ENCODE data around the gene SLC2A9.
"Not testable (repeated sequence)": the region's sequence is repeated elsewhere in the genome, so short reads cannot be mapped to it uniquely, and the experiment has no call there.

The SLC2A9 gene

DNA sequence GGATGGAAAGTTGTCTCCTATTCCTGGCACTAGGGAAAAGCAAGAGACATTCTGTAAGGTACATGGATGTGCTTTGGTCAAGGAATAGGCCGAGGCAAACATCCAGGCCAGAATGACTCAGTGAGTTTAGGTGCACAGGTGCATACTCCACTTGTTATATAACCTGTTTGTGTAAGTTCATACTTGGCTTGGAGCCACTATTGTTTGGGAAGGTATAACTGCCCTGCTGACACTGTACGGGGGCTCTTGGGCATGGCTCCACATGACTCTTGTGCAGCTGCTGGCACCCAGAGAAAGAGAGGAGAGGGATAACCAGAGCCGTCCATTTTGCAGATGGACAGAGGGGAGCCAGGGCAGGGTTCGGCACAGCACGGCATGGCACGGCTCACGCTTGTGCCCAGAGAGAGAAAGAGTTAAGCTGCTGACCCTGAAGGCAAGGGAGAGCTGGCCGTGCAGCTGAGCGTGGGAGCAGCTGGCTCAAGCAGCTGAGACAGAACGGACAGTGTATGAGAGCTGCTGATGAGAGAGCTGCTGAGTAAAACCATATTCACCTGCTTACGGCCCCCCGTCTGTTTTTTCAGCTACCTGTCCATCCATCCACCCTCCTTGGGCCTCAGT, 98.0 kb downstream of the SLC2A9 start:
- DNase-seq: peak; percentile 67

GRCh38 chr4:9921326-9921725, 100.0 kb downstream of the SLC2A9 start:
- no peak for DNase-seq

DNA sequence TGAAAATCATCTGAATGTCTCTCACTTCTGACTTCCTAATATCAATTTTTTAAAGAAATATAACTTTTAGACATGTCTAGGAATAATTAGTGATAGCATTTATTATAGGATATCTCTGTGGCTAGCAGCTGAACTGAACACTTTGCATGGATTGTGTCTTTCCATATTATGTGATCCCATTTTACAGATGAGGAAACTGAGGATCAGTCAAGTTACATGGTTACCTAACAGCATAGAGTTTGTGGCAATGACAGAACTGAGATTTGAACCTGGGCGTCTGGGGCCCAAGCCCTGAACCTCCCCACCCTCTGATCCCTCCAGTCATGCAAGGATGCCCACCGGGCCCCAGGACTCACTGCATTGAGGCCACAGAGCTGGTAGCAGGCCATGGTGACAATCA, 101.3 kb downstream of the SLC2A9 start:
- DNase-seq: no peak

- DNase-seq: no peak
Observed at GRCh38 chr4:9919047-9919446, 102.2 kb downstream of the SLC2A9 start.

DNA sequence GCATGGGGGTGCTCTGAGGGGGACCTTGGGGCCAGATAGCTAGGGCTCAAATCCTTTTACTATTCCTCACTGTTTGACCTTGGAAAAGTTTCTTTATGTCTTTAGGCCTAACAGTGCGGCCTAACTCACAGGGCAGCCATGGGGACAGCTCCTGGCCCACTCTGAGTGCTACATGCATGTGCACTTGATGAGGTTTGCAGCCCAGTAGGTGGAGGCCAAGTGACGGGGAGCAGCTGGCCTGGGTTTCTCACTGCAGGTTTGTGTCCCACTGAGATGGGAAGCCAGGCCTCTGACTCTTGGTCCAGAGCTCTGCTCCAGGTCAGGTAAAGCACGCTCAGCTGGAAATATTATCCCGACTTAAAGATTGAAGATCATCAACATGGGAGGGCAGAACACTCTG, 102.8 kb downstream of the SLC2A9 start:
- no peak for DNase-seq

- no peak for DNase-seq
Observed at GRCh38 chr4:9916937-9917336, 104.4 kb downstream of the SLC2A9 start.

GRCh38 chr4:9916346-9916745, 105.0 kb downstream of the SLC2A9 start:
- DNase-seq: no peak

DNA sequence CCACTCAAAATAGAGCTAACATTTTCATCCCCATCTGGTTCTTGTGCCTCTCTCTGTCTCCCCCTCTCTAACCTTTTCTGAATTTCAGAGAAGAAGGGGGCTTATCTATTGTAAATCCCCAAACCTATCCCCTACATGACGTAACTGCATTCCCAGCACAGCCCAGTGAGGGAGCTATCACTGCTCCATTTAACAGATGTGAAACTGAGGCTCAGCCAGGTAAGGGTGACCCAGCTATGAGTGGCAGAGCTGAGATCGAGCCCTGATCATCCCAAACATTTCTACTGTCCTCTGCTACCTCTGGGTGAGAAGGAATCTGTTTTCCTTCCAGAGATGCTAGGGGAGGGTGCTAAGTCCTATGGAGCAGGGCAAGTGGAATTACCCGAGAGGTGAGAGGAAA, 107.5 kb downstream of the SLC2A9 start:
- no peak for DNase-seq

DNA sequence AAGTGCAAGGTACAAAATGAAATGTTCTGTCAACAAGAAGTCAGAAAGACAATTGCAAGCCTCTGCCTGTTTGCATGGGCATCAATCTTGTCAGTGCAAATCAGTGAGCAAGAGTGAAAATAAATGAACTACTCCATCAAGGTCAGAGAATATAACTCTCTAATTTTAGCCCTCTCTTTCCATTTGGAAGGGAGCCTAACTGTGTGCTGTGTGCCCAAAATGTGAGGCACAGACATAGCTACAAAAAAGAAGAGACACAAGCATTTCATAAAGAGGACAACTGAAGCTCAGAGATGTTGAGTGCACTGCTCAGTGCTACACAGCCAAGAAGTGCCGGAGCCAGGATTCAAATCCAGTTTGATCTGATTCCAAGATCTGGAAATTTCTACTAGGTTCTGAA, 114.3 kb downstream of the SLC2A9 start:
- no peak for DNase-seq

DNA sequence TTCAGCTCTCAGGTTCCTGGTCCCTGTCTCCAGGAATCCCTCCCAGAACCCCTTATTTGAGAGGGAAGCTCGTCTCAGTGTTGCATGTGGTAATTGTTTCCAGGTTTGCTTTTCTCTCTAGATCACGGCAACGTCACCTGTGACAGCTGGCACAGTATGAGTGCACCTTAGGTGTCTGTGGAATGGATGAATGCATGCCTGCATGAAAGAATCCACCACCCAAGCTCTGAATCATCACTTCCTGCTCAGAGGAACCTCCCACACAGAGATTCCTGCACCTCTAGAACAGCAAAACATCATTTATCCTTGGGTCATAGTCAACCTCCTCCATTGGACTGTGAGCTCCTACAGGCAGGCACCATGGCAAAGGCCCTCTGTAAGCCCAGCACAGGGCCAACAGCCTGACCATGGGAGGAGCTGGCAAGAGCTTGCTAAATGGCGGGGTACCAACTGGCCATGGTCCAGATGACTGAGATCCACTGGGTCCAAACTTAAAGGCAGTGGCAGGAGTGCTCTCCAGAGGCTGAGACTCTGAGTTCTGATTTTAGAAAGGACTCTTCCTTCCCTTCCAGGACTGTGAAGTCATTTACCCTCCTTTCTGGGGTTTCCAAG, 116.2 kb downstream of the SLC2A9 start:
- no peak for DNase-seq

- DNase-seq: no peak
Observed at GRCh38 chr4:9903317-9903716, 118.0 kb downstream of the SLC2A9 start.

GRCh38 chr4:9901257-9901656, 120.0 kb downstream of the SLC2A9 start:
- DNase-seq: no peak

GRCh38 chr4:9900633-9901032, 120.7 kb downstream of the SLC2A9 start:
- DNase-seq: not testable (repeated sequence)

GRCh38 chr4:9899306-9900055, 121.8 kb downstream of the SLC2A9 start:
- DNase-seq: no peak

DNA sequence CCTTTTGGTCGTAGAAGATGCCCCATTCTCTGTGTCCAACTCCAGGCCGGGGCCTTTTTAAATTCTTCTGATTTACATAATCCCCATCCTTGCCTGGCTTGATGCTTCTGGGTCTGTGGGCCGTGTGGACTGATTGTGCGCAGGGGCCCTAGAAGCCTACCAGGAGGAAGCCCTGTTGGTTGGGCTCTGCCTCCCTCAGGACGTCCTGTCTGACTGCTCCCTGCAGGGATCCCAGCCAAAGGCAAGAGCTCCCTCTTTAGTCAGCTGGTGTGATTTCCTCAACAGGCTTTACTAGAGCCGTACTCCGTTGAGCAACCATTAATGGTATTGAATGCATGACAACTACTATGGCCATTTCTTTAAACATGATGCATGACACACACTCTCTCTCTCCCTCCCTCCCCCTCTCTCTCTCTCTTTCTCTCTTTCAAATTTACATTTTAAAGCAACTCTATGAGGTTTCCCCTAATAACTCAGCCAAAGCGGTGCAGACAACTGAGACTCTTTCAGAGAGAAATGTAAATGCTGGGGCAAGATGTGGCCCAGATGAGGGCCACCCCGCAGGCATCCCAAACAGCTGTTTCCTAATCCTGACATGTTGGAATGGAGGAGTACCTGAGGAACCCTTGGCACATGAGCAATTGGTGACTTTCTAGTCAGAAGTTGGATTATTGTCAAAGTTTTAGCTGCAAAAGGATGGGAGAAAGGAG, 122.5 kb downstream of the SLC2A9 start:
- DNase-seq: peak; percentile 21

DNA sequence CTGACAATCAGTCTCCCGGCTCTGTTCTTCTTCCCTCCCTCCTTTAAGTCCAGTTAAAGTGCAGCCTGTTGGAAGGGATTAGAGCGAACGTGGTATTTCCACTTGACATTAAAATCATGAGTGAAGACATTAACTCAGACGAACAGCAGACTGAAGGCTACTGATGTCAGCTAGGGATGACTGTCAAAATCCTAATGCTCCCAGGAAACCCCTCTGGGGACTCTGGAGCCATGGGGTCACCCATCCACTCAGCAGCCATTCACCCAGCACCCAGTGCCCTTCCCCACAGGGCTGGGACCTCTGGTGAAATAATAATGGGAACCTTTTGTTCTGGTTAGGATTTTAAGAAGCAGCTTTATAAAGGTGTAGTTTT, 126.0 kb downstream of the SLC2A9 start:
- no peak for DNase-seq

DNA sequence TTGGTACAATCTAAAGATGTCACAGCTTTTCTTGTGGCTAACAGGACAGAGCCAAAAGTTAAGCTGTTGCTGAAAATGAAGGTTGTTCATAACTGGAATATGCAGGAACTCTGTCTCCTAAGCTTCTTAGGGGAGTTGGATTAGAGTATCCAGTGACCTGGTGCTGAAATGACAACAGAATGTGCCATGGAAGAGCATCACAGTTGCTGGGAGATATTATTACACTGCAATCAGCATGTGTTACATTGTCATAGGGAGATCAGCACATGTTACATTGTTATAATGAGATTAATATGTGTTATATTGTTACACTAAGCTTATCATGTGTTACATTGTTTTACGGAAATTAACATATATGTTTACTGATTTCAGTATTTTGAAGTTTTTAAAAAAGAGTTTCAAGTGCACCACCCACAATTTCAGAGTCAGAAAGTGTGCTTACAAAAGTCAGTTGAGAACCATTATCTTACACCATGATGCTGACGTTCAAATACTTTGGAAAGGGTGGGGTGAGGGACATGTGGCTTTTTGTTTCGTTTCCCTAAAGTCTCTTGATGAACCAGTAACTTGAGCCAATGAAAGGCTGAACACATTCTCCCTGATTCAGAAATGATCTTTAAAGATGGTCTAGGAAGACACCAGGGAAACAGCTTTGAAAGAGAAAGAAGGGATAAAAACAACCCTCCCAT, 126.5 kb downstream of the SLC2A9 start:
- DNase-seq: no peak

GRCh38 chr4:9893329-9894108, 127.8 kb downstream of the SLC2A9 start:
- no peak for DNase-seq

DNA sequence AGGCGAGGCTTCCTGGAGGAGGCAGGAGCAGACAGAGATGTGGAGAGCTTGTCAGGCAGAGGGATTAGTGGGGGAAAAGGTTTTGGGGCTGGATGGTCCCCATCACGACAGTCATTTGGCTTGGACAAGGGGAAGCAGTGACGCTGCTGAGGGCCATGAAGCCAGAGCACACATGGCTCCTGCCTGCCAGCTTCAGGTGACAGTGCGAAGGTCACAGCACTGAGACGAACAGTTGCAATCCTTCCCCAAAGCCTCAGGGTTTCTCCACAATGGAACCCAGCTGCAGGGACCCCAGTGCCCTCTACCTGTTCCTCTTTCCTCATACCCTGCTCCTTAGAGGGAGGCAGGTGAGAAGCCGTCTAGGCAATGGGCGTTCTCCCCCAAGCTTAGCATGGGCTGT, 129.6 kb downstream of the SLC2A9 start:
- no peak for DNase-seq

DNA sequence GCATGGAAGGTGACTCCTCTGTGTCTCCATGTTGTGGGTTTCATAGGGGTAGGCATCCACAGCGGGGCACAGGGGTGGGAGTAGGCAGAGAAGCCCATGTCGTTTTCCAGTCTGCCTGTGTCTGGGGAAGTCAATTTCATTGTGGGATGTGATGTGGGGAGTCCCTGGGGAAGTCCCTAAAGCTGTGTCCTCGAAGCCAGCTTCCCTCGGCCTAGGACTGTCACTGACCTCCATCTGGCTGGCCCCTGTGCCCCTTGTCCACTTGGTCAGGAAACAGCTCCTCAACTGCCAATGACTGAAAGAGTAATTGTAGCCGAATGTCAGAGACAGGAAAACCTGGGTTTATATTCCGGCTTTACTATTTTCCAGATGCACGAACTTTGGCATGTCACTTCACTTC, 130.2 kb downstream of the SLC2A9 start:
- DNase-seq: no peak

DNA sequence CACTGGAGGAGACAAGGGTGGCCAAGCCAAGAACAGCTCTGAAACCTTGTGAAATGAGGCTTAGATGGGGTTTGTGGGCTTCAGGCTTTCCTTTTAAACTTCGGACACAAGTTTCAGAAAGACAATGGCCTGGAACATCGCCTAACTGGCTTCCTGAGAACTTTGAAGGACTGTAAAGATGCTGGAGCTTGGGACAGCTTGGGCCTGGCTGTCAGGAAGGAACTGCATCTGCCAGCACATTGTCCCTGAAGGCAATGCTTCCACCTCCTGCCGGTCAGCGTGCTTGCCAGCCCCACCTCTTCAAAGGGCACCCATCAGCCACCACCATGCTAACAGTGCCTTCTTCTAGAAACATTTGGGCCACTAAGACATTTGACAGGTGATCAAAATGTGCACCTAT, 132.0 kb downstream of the SLC2A9 start:
- DNase-seq: no peak

DNA sequence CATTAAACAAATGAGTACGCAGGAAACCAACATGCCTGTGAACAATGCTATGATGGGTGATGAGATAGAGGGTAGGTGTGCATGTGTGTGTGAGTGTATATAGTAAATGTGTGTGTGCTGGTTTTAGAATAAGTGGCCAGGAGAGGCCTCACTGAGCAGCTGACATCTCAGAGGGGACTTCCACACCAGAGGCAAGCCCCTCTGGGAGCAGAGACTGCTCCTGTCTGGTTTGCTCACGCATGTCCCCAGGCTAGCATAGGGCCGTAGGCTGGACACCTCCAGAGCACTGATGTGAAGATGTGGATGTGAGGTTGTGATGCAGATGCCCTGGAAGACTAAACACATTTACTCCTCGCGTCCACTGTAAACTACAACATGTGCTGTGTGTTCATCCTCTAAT, 135.3 kb downstream of the SLC2A9 start:
- DNase-seq: no peak
